ENCODE measurements around the gene DNAH6.

The DNAH6 gene

DNA sequence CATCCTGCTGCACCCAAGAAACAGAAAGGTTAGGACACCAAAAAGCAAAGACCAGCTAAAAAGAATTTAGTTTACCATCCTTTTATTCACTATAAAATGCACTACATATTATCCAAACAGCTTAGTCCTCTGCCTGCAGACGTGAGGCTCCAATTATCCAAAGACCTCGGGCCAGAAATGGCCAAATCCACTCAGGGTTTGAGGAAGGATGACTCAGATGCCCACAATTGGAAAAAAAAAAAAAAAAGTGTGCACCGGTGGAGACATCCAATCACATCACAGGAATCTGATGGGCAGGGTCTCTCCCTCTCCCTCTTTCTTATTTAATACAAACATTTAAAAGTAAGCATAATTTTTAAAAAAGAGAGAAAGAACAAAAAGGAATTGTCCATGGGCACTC, 298.8 kb downstream of the DNAH6 start:
- Histone ChIP-seq H3K36me3 (ENCODE audit: control insufficient read depth, insufficient read depth, low read length) (no peaks in the 10 kb centered on the region), H3K4me1 (ENCODE audit: control insufficient read depth, insufficient read depth, low read length) (no peaks in the 10 kb centered on the region), H3K9ac (ENCODE audit: low read depth, low read length) (no peak overlapping the region), H3K9me3 (ENCODE audit: control insufficient read depth, insufficient read depth, low read length) (no peaks in the 10 kb centered on the region), H3K4me3 (ENCODE audit: low read depth, low read length) (no peak overlapping the region), H3K27me3 (ENCODE audit: control insufficient read depth, insufficient read depth, low read length) (no peaks in the 10 kb centered on the region)

DNA sequence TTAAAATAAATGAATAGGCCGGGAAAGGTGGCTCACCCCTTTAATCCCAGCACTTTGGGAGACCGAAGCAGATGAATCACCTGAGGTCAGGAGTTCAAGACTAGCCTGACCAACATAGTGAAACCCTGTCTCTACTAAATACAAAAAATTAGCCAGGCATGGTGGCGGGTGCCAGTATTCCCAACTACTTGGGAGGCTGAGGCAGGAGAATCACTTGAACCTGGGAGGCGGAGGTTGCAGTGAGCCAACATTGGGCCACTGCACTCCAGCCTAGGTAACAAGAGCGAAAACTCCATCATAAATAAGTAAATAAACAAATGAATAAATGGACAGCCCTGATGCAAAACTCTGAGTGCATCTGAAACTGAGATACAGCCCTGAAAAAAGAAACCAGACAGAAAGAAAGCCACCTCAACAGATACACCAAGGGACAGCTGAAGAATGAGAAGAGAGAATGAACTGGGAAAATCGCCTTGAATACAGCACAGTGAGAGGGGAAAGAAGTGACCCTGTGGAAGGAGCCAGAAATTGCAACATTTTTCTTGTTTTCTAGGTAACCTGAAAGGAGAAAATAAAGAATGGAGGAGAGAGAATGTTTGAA, 300.2 kb downstream of the DNAH6 start:
- no peaks in the 10 kb centered on the region for H3K9me3 ChIP-seq (ENCODE audit: control insufficient read depth, insufficient read depth, low read length)
- H3K27me3 ChIP-seq (ENCODE audit: control insufficient read depth, insufficient read depth, low read length): no peaks in the 10 kb centered on the region
- no peak overlapping the region for H3K9ac ChIP-seq (ENCODE audit: low read depth, low read length)
- H3K36me3 ChIP-seq (ENCODE audit: control insufficient read depth, insufficient read depth, low read length): no peaks in the 10 kb centered on the region
- no peak overlapping the region for H3K4me3 ChIP-seq (ENCODE audit: low read depth, low read length)
- no peaks in the 10 kb centered on the region for H3K4me1 ChIP-seq (ENCODE audit: control insufficient read depth, insufficient read depth, low read length)

DNA sequence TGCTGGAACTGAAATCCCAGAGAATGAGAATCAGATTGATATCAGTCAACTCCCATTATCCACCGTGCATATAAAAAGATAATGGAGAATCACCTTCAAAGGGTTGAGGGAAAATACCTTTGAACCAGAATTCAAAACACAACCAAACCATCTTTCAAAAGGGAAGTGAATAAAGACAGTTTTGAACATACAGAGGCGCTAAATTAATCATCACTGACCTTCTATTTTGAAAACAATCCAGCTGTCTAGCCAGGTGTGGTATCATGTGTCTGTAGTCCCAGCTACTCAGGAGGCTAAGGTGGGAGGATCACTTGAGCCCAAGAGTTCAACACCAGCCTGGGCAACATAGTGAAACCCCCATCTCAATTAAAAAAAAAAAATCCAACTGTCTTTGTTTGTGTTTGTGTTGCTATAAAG, 300.9 kb downstream of the DNAH6 start:
- H3K9me3 ChIP-seq (ENCODE audit: control insufficient read depth, insufficient read depth, low read length): no peaks in the 10 kb centered on the region
- H3K4me3 ChIP-seq (ENCODE audit: low read depth, low read length): no peak overlapping the region
- no peaks in the 10 kb centered on the region for H3K4me1 ChIP-seq (ENCODE audit: control insufficient read depth, insufficient read depth, low read length)
- no peaks in the 10 kb centered on the region for H3K36me3 ChIP-seq (ENCODE audit: control insufficient read depth, insufficient read depth, low read length)
- H3K27me3 ChIP-seq (ENCODE audit: control insufficient read depth, insufficient read depth, low read length): no peaks in the 10 kb centered on the region
- no peak overlapping the region for H3K9ac ChIP-seq (ENCODE audit: low read depth, low read length)

DNA sequence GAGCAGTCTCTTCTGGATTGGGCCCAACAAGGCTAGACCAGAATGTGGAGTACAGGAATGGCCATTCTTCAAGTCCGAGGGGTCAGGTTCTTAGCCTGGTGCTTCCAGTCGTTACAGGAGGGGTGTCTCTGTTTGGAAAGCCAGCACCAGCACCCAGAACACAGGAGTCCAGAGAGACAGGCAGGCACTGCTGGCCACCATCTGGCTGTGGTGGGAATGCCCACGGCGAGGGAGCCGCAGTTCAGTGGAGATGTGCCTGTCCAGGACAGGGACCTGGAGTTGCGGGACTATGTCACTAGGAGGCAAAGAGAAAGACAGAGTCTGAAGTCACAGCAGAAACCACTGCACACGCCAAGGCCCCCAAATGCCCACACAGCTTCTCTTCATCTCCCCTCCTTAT, 305.5 kb downstream of the DNAH6 start:
- no peaks in the 10 kb centered on the region for H3K36me3 ChIP-seq (ENCODE audit: control insufficient read depth, insufficient read depth, low read length)
- H3K4me1 ChIP-seq (ENCODE audit: control insufficient read depth, insufficient read depth, low read length): no peaks in the 10 kb centered on the region
- H3K9me3 ChIP-seq (ENCODE audit: control insufficient read depth, insufficient read depth, low read length): no peaks in the 10 kb centered on the region
- H3K4me3 ChIP-seq (ENCODE audit: low read depth, low read length): no peak overlapping the region
- no peak overlapping the region for H3K9ac ChIP-seq (ENCODE audit: low read depth, low read length)
- no peaks in the 10 kb centered on the region for H3K27me3 ChIP-seq (ENCODE audit: control insufficient read depth, insufficient read depth, low read length)

DNA sequence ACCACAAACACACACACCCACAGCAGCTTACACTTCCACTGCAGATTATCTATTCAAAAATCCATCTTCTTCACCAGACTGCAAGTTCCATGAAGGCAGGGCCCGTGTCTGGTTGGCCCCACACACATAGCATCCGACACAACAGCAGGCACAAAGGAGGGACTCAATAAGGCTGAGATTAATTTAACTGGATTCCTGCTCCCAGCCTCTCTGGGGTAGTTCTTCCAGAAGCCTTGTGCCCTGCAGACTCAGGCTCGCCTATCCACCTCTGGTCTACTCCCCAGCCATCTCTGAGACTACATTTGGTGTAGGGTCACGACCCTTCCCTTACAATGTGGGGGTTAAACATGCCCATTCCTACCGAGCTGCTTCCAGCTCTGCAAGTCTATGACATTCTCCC, 306.9 kb downstream of the DNAH6 start:
- H3K9ac ChIP-seq (ENCODE audit: low read depth, low read length): no peak overlapping the region
- H3K27me3 ChIP-seq (ENCODE audit: control insufficient read depth, insufficient read depth, low read length): no peaks in the 10 kb centered on the region
- H3K9me3 ChIP-seq (ENCODE audit: control insufficient read depth, insufficient read depth, low read length): no peaks in the 10 kb centered on the region
- no peaks in the 10 kb centered on the region for H3K36me3 ChIP-seq (ENCODE audit: control insufficient read depth, insufficient read depth, low read length)
- H3K4me1 ChIP-seq (ENCODE audit: control insufficient read depth, insufficient read depth, low read length): no peaks in the 10 kb centered on the region
- no peak overlapping the region for H3K4me3 ChIP-seq (ENCODE audit: low read depth, low read length)

DNA sequence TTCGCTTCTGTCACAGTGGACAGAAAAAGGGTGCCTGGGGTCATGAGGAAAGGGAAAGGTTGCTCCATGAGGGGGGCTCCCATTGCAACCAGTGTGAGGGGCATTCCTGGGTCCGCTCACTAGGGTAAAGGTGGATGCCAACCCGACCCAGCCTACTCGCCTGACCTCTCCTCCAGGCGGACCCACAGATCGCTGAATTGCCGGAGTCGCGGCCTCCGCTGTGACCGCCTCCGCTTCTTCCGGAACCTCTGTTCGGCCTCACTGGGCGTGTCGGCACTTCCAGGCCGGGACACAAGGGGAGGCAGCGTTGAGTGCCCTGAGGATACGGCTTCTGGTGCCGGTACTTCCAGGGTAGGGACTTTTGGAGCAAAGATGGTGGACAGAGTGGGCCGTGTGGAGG, 307.5 kb downstream of the DNAH6 start:
- H3K36me3 ChIP-seq (ENCODE audit: control insufficient read depth, insufficient read depth, low read length): no peaks in the 10 kb centered on the region

DNA sequence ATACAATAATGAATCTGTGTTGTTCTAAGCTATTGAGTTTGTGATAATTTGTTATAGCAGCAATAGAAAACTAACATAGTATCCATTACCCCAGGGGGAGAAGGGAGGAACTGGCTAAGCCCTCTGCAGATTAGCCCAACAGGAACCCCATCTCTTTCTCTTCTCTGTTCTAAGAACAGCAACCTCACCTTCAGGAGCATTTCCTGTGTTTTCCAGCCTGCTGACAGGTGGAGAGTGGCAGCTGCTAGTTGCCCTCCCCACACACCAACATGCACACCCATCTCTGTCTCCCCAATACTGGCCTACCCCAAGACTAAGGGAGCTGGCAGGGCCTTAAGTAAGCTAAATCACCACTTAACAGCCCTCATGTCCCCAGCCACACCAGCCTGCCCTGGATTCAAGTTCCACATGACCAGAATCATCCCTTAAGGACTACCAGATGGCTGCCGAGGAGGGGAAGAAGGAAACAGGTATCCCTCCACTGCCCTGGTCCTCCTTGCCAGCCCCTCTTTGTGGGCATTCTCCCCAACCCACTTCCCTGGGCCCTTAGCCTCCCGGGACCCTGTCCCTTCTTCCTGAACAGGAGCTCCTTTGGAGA, 311.8 kb downstream of the DNAH6 start:
- Histone ChIP-seq H3K36me3 (ENCODE audit: control insufficient read depth, insufficient read depth, low read length) (no peaks in the 10 kb centered on the region), H3K27me3 (ENCODE audit: control insufficient read depth, insufficient read depth, low read length) (no peaks in the 10 kb centered on the region), H3K4me3 (ENCODE audit: low read depth, low read length) (no peak overlapping the region), H3K4me1 (ENCODE audit: control insufficient read depth, insufficient read depth, low read length) (peaks cover 3% of the 10 kb centered on the region), H3K9me3 (ENCODE audit: control insufficient read depth, insufficient read depth, low read length) (no peaks in the 10 kb centered on the region), H3K9ac (ENCODE audit: low read depth, low read length) (no peak overlapping the region)

More for the DNA sequence above, 307.5 kb downstream of the DNAH6 start:
- no peak overlapping the region for H3K4me3 ChIP-seq (ENCODE audit: low read depth, low read length)
- H3K9ac ChIP-seq (ENCODE audit: low read depth, low read length): no peak overlapping the region
- no peaks in the 10 kb centered on the region for H3K27me3 ChIP-seq (ENCODE audit: control insufficient read depth, insufficient read depth, low read length)
- H3K4me1 ChIP-seq (ENCODE audit: control insufficient read depth, insufficient read depth, low read length): no peaks in the 10 kb centered on the region
- no peaks in the 10 kb centered on the region for H3K9me3 ChIP-seq (ENCODE audit: control insufficient read depth, insufficient read depth, low read length)

DNA sequence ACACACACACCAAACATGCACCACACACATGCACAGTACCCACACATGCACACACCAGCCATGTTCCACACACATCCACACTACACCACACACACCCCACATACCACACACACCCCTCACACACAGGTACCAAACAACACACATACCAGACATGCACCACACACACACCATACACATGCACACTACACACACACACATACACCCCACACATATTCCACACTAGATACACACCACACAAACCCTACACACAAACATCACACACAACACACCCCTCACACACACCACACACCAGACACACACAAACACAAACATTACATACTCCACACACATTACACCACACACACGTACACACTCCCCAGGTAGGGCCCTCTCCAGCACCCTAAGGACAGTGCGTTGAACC, 313.4 kb downstream of the DNAH6 start:
- H3K27me3 ChIP-seq (ENCODE audit: control insufficient read depth, insufficient read depth, low read length): no peaks in the 10 kb centered on the region
- no peak overlapping the region for H3K4me3 ChIP-seq (ENCODE audit: low read depth, low read length)
- no peaks in the 10 kb centered on the region for H3K9me3 ChIP-seq (ENCODE audit: control insufficient read depth, insufficient read depth, low read length)
- H3K9ac ChIP-seq (ENCODE audit: low read depth, low read length): no peak overlapping the region
- H3K36me3 ChIP-seq (ENCODE audit: control insufficient read depth, insufficient read depth, low read length): no peaks in the 10 kb centered on the region
- peaks cover 6% of the 10 kb centered on the region for H3K4me1 ChIP-seq (ENCODE audit: control insufficient read depth, insufficient read depth, low read length)

DNA sequence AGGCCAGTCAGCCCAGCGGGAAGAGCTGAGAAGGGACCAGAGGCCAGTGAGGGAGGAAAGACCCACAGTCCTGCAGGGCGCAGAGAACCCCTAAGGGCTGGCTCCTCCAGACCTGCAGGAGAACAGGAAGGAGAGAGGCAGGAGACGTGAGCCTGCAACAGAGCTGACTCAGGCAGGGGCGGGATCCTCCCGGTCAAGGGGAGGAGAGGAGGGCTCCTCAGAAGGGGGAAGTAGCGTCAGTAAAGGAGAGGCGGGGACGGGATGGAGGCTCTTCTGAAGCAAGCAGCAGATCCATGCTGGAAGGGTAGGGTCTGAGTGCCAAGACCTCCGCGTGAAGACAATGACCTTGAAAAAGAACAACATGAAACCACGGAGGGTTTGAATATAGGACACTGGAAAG, 313.8 kb downstream of the DNAH6 start:
- Histone ChIP-seq H3K4me1 (ENCODE audit: control insufficient read depth, insufficient read depth, low read length) (peaks cover 6% of the 10 kb centered on the region), H3K36me3 (ENCODE audit: control insufficient read depth, insufficient read depth, low read length) (no peaks in the 10 kb centered on the region), H3K4me3 (ENCODE audit: low read depth, low read length) (no peak overlapping the region), H3K9ac (ENCODE audit: low read depth, low read length) (no peak overlapping the region), H3K27me3 (ENCODE audit: control insufficient read depth, insufficient read depth, low read length) (no peaks in the 10 kb centered on the region), H3K9me3 (ENCODE audit: control insufficient read depth, insufficient read depth, low read length) (no peaks in the 10 kb centered on the region)

DNA sequence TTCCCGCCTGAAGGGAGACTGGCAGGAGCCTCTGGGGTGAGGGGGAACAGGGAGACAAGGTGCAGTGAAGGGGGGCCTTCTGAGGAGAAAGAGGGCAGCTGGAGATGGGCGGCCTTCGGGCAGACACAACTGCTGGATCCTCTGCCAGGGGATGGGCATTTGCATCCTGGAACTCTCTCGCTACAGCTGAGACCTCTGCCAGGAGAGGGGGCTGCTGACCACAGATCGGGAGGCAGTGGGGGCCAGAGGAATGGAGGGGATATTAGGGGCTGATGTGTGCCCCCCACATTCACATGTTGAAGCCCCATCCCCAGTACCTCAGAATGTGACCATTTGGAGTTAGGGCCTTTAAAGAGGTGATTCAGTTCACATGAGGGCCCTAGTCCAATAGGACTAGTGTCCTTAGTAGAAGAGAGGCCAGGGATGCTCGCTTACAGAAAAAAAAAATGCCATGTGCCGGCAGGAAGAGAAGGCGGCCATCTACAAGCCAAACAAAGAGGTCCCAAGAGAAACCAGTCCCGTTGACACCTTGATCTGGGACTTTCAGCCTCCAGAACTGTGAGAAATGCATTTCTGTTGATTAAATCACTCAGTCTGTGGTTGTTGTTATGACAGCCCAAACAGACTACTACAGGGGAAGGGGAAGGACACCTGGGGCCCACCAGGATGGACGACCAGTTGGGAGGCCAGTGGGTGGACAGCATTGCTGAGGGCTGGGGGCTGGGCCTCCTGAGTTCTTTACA, 314.6 kb downstream of the DNAH6 start:
- Histone ChIP-seq H3K27me3 (ENCODE audit: control insufficient read depth, insufficient read depth, low read length) (no peaks in the 10 kb centered on the region), H3K4me3 (ENCODE audit: low read depth, low read length) (no peak overlapping the region), H3K36me3 (ENCODE audit: control insufficient read depth, insufficient read depth, low read length) (no peaks in the 10 kb centered on the region), H3K4me1 (ENCODE audit: control insufficient read depth, insufficient read depth, low read length) (peaks cover 6% of the 10 kb centered on the region), H3K9ac (ENCODE audit: low read depth, low read length) (no peak overlapping the region), H3K9me3 (ENCODE audit: control insufficient read depth, insufficient read depth, low read length) (no peaks in the 10 kb centered on the region)

DNA sequence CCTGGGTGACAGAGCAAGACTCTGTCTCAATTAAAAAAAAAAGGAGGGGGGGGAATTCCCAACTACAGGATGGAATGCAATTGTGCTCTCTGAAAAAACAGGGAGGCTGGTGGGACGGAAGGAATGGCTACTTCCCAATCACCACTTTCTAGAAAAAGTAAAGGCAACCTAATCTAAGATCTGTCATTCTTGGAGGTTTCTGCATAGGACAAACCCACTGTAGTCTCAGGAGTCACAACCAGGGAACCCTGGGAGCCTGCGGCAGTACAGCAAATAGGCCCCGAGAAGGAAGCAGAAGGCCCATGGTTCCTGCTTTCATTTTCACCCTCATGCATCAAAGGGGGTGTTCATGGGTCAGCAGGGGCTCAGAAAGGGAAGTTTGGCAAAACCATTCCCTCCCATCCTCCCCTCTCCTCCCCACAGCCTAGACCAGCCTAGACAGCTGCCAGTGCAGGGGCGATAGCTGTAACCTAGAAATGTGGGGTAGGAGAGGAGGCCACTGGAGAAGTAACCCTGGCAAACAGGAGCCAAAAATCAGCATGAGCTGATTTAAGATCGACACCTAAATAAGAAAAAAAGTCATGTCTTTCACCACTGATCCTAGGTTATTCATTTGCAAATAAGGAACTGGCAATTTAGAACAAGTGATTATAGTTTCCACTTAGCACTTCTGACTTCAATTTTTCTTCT, 316.6 kb downstream of the DNAH6 start:
- no peaks in the 10 kb centered on the region for H3K27me3 ChIP-seq (ENCODE audit: control insufficient read depth, insufficient read depth, low read length)
- no peaks in the 10 kb centered on the region for H3K9me3 ChIP-seq (ENCODE audit: control insufficient read depth, insufficient read depth, low read length)
- no peak overlapping the region for H3K4me3 ChIP-seq (ENCODE audit: low read depth, low read length)
- H3K9ac ChIP-seq (ENCODE audit: low read depth, low read length): no peak overlapping the region
- H3K4me1 ChIP-seq (ENCODE audit: control insufficient read depth, insufficient read depth, low read length): peaks cover 6% of the 10 kb centered on the region
- no peaks in the 10 kb centered on the region for H3K36me3 ChIP-seq (ENCODE audit: control insufficient read depth, insufficient read depth, low read length)
